Inflammatory macrophage (primary cell): ENCODE data around the gene ACR.

Experiments used
- DNase-seq, 2 donors: peaks; one replicate each; pipeline ENCODE4 v3.0.0-alpha.2; 2020 to 2022

The ACR gene

GRCh38 chr22:50717709-50718351 is 20.2 kb upstream of the ACR start:
- DNase-seq: no peak

GRCh38 chr22:50718352-50718709 is 19.7 kb upstream of the ACR start:
- no peak for DNase-seq

- no peak for DNase-seq
Observed at GRCh38 chr22:50719814-50720300, 18.1 kb upstream of the ACR start.

GRCh38 chr22:50720301-50721256 is 17.4 kb upstream of the ACR start:
- DNase-seq: no peak

- no peak for DNase-seq
Observed at GRCh38 chr22:50721257-50721844, 16.7 kb upstream of the ACR start.

GRCh38 chr22:50722048-50722701 is 15.8 kb upstream of the ACR start:
- no peak for DNase-seq

- DNase-seq: no peak
Observed at GRCh38 chr22:50722716-50723428, 15.1 kb upstream of the ACR start.

GRCh38 chr22:50723991-50724390 is 14.0 kb upstream of the ACR start:
- DNase-seq: peak; percentile 37 to 64

GRCh38 chr22:50724616-50725015 is 13.4 kb upstream of the ACR start:
- DNase-seq: no peak

- DNase-seq: no peak
Observed at GRCh38 chr22:50725597-50725996, 12.4 kb upstream of the ACR start.

- DNase-seq: no peak
Observed at GRCh38 chr22:50726643-50727340, 11.2 kb upstream of the ACR start.

- no peak for DNase-seq
Observed at GRCh38 chr22:50727678-50728522, 10.1 kb upstream of the ACR start.

- DNase-seq: no peak
Observed at GRCh38 chr22:50728523-50728931, 9.5 kb upstream of the ACR start.

- DNase-seq: no peak
Observed at GRCh38 chr22:50729391-50730012, 8.5 kb upstream of the ACR start.

- no peak for DNase-seq
Observed at GRCh38 chr22:50730013-50730891, 7.8 kb upstream of the ACR start.

GRCh38 chr22:50730941-50731661 is 6.9 kb upstream of the ACR start:
- DNase-seq: no peak

- no peak for DNase-seq
Observed at GRCh38 chr22:50731811-50732624, 6.0 kb upstream of the ACR start.

GRCh38 chr22:50732681-50733080 is 5.3 kb upstream of the ACR start:
- no peak for DNase-seq
